Measurements from ENCODE around the gene NARF.
"Not testable (repeated sequence)": the region's sequence is repeated elsewhere in the genome, so short reads cannot be mapped to it uniquely, and the experiment has no call there.

DNA sequence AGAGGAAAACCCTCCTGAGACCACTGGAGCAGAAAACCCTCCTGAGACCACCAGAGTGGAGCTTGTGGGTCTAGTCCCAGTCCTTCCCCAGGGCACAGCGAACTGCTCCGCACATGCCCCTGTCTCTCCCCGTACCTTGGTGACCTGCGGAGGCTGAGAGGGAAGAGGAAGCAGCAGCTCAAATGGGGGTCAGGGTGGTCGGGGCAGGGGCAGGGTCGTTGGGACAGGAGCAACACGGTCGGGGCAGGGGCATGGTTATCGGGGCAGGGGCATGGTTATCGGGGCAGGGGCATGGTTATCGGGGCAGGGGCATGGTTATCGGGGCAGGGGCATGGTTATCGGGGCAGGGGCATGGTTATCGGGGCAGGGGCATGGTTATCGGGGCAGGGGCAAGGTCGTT, 46.5 kb upstream of the NARF start:
- TF ChIP-seq, protein P1, sequence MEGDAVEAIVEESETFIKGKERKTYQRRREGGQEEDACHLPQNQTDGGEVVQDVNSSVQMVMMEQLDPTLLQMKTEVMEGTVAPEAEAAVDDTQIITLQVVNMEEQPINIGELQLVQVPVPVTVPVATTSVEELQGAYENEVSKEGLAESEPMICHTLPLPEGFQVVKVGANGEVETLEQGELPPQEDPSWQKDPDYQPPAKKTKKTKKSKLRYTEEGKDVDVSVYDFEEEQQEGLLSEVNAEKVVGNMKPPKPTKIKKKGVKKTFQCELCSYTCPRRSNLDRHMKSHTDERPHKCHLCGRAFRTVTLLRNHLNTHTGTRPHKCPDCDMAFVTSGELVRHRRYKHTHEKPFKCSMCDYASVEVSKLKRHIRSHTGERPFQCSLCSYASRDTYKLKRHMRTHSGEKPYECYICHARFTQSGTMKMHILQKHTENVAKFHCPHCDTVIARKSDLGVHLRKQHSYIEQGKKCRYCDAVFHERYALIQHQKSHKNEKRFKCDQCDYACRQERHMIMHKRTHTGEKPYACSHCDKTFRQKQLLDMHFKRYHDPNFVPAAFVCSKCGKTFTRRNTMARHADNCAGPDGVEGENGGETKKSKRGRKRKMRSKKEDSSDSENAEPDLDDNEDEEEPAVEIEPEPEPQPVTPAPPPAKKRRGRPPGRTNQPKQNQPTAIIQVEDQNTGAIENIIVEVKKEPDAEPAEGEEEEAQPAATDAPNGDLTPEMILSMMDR (IDR thresholded peaks at IDR 0.05): not testable (repeated sequence)
- not testable (repeated sequence) for TF ChIP-seq POLR2A (IDR thresholded peaks at IDR 0.05)

Data from uterus (tissue), 2 donors.